ENCODE results near the gene NTN1.
"Not testable (repeated sequence)": the region's sequence is repeated elsewhere in the genome, so short reads cannot be mapped to it uniquely, and the experiment has no call there.

The NTN1 gene

DNA sequence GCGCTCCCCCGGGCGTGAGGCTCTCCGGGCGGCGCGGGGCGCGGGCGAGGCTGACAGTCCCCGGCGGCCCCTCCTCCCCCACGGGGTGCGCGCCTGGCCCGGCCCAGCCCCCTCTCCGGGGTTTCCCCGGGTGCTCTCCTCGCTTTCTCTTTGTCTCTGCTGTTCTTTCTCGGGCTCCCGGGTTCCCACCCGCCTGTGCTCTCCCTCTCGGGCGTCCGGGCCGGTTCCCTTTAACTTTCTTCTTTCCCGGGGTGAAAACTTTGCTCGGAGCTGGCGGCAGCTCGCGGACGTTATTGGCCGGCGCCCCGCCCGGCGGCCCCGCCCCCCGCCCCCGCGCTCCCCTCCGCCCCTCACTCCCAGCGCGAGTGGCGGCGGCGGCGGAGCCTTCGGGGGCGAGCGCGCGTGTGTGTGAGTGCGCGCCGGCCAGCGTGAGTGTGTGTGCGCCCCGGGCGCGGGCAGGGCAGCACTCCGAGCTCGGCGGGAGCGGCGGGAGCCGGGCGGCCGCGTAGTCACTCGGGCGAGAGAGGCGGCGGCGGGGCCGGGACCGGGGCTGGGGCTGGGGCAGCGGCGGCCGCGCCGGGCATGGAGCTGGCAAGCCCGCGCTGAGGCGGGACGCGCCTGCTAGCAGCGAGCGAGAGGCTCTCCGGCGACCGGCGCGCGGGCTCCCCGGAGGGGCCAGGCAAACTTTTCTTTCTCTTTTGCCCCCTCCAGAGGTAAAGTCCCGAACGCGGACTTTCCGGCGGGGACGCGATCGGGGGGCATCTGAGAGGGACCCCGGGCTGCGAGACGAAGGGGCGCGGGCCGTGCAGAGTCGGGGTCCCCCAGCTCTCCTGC lies at the start of gene NTN1:
NTN1 (plus strand) TSS at position 353 of the 834 bp plus-strand sequence. CDS start 864 bp downstream, outside the sequence.
- peak; percentile 16 for DNase-seq (ENCODE audit: low read depth)

GRCh38 chr17:8975091-8975725 lies 46.1 kb upstream of the NTN1 start:
- no peak for DNase-seq (ENCODE audit: low read depth)

GRCh38 chr17:8976638-8977037 lies 44.7 kb upstream of the NTN1 start:
- DNase-seq (ENCODE audit: low read depth): no peak

GRCh38 chr17:8979715-8980114 lies 41.6 kb upstream of the NTN1 start:
- DNase-seq (ENCODE audit: low read depth): no peak

DNA sequence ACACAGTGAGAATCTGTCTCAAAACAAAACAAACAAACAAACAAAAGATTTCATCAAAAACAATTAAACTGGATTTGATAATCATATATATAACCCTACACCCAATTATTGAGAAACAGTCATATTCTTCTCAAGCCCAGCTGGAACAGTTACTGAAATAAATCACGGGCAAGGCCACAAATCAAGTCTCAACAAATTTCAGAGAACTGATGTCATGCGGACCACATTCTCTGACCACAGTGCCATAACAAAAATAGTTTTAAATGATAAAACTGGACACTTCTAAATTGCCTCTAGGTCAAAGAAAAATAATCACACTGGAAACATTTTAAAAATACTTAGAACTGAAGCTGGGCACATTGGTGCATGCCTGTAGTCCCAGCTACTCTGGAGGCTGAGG lies 39.9 kb upstream of the NTN1 start:
- no peak for DNase-seq (ENCODE audit: low read depth)

DNA sequence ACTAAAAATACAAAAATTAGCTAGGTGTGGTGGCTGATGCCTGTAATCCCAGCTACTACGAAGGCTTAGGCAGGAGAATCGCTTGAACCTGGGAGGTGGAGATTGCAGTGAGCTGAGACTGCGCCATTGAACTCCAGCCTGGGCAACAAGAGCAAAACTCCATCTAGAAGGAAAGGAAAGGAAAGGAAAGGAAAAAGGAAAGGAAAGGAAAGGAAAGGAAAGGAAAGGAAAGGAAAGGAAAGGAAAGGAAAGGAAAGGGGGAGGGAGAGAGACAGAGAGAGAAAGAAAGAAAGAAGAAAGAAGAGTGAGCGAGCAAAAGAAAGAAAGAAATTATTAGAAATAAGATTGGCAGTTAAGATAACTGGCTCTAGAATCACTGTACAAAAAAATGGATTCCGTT lies 37.1 kb upstream of the NTN1 start:
- not testable (repeated sequence) for DNase-seq (ENCODE audit: low read depth)

- no peak for DNase-seq (ENCODE audit: low read depth)
Observed at GRCh38 chr17:8985054-8985701, 36.1 kb upstream of the NTN1 start.

- no peak for DNase-seq (ENCODE audit: low read depth)
Observed at GRCh38 chr17:8986295-8986694, 35.0 kb upstream of the NTN1 start.

GRCh38 chr17:8988263-8988935 lies 32.9 kb upstream of the NTN1 start:
- not testable (repeated sequence) for DNase-seq (ENCODE audit: low read depth)

DNA sequence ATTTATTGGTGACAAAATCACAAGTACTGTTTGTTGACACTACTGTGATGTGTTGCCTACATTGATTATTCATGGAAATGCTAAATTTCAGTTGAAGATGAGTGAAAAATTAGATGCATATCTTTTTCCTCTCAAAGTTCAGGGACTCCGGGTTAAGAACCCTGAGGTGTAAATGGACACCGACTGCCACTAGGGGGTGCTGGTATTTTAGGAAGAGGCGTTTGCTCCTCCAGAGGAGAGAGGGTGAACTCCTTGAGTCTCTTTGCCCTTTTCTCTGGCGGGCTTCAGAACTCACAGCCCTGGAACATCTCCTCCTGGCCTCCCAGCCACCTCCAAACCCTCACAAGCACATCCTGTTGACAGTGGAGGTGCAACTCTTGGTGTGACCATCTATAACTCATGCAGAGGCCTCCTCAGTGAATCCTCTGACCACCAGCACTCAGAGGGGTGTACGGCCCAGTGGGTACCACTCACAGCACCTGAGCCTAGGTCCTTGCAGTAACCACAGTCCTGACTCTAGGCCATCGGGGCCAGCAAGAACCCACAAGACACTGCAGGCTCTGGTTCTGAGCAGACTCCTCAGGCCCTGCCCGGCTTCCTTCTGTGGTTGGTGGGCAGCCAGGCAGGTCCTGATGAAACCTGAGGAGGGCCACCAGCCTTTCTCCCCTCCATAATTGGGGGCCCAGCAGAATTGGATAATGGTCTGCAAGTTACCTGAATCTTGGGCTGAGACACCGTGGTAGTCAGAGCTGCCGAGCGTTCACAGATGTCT lies 29.6 kb upstream of the NTN1 start:
- DNase-seq (ENCODE audit: low read depth): peak; percentile 46

- DNase-seq (ENCODE audit: low read depth): peak; percentile 19
Observed at GRCh38 chr17:8994319-8994718, 27.0 kb upstream of the NTN1 start.

DNA sequence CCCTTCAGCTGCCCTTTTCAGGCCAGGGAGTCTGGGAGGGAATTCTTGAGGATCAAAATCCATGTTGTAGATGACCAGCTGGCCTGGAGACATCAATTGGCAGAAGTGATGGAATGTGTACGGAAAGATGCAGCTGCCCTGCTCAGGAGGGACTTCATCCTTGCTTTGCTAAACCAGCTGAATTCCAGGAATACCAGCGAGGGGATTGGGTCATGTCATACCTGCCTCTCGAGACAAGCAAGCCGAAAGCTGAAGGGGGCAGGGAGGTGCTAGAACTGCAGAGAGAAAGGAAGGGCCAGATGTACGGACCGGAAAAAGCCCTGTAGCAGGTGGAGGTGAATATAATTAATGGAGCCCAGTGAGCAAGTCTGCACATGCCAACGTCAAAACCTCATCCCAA lies 25.6 kb upstream of the NTN1 start:
- no peak for DNase-seq (ENCODE audit: low read depth)

DNA sequence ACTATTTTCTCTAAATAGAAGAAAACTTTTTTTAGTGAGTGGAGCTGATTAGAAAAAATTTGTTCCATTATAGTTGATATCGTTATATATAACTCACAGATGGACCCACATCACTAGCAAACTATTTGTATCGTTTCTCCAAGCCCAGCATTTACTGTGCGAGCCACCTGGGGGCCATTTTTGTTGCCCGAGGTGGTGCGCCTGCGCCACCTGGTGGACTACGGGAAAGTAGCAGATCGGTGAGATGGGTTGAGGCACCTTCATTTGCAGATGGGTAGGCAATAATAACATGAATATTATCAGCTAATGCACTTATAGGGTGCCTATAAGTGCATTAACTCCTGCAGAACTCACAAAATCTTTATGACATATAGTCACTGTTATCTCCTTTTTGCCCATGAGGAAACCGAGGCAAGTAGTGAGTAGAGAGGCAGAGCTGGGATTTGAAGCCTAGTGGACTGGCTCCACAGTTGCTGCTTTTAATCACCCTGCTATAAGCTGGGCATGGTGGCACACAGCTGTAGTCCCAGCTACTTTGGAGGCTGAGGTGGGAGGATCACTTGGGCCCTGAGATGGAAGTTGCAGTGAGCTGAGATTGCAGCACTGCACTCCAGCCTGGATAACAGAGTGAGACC lies 23.2 kb upstream of the NTN1 start:
- DNase-seq (ENCODE audit: low read depth): peak; percentile 33

DNA sequence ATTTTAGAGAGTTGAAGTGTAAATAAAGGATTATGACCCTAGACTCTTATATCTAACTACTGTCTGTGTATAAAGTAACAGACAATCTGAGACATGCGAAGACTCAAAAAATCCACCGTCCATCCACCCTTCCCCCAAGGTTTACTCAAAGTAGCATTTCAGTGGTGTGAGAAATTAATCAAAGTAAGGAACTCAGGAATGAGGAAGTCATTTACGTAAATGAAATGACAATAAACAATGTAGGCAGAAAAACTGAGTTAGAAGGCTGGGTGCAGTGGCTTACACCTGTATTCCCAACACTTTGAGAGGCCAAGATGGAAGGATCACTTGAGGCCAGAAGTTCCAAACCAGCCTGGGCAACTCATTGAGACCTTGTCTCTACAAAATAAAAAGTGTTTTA lies 19.8 kb upstream of the NTN1 start:
- no peak for DNase-seq (ENCODE audit: low read depth)

DNA sequence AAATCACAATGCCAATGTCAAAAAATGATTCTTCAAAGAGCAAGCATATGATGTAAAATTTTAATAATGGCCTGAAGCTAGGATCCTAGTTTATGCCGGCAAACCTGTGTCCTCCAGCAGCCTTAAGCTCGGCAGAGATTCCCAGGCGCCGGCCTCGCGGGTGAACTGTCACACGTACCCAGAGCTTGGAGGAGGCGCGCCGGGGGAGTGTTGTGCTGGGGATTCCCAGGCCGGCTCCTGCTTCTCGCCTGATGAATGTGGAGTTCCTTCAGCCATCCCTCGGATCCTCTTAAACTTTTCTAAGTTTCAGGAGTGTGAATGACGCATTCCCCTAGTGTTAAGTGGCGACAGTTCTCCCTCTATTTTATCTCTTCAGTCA lies 19.1 kb upstream of the NTN1 start:
- no peak for DNase-seq (ENCODE audit: low read depth)

- DNase-seq (ENCODE audit: low read depth): no peak
Observed at GRCh38 chr17:9002606-9003354, 18.5 kb upstream of the NTN1 start.

DNA sequence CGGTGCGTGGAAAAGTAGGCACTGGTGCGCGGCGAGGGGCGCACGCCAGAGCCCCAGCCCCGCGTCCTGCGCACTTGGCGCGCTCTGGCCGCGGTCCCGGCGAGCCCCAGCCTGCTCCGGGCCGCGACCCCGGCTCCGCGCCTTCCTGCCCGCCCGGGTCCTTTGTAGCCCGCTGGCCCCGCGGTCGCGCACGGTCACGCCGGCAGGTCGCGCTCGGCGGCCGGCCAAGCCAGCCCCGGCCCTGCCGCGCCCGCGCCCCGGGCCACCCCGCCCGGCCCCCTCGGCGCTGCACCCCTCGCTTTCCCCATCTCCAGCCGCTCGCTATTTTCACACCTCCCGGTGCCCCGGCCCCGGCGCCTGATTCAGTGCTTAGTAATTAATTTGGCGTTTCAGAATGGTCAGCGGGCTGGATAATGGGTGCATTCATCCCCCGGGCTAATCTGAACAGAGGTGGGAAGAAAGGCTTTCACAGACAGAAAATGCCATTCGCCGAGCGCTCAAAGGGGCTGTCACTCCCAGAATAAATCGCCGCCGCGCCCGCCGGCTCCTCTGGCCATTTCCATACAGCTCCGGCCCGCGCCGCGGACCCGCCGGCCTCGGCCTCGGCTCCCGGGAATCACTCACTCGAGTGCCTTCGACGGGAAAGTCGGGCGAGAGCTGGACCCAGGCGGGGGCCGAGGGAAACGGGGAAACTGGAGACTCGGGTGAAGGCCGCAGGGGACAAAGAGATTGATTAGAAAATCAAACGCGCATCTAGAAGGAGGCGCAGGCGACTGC lies 17.8 kb upstream of the NTN1 start:
- no peak for DNase-seq (ENCODE audit: low read depth)

DNA sequence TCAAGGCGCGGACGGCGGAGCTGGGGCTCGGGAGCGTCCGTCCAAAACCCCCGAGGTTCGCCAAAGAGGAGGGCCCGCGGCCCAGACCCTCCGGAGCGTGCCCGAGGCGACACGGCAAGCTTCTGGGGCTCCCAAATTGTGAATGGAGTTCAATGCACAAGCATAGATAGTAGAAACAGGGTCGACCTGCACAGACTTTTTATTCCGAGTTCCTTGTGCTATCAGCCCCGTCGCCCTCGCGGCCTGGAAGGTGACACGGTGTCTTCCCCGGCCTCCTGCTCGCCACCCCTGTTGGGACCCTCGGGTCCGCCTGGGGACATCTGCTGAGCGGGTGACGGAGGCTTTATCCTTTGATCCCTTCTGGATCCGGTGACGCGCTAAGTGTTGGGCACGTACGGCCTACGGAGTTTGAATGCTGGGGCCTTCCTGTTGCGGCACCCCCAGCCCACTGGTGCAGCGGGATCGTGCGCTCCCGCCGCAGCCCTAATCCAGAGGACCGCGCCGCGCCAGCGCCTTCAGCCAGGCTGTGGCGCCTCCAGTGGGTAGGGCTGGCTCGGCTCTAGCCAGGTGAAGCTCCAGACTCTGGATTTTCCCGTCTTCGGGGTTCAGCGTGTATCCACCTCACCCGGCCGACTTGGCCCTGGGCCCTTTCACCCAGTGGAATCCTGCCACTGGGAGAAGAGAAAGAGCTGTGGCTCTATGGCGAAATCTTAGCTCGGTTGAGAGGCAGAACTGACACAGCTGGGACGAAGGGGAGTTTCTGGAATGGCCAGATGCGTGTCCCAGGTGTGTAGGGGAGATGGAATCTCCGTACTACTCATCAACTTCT lies 17.0 kb upstream of the NTN1 start:
- no peak for DNase-seq (ENCODE audit: low read depth)

DNA sequence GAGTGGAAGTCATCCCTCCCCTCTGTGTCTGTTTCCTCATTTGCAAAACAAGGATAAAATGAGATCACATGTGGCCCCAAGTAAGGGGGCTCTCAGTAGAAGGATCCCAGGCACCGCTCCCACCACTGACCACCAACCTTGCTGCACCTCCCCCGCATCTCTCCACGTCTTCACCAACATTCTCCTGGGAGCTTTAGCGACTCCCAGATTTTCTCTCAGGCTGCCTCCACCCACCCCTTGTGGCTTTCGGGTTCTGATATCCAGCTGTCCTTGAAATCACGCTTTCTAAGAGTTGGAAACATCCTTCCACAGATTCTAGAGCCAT lies 16.4 kb upstream of the NTN1 start:
- no peak for DNase-seq (ENCODE audit: low read depth)

Measured in amniotic epithelial cell (primary cell).